Upper lobe of right lung (tissue), 1 donor: ENCODE results near the gene KIAA0753. TPM values are rescaled to one million over a fixed set of nuclear protein-coding genes. Genes with fewer than 3 reads are reported as not detected.

Experiments used
- ATAC-seq: fragments of 200-7000 bp; cut with Tn5 transposase; one replicate; pipeline ENCODE4 v1.9.1; 2020; ENCODE audit warnings: mild to moderate bottlenecking, moderate library complexity
- DNase-seq: peaks from one replicate; pipeline ENCODE4 v3.0.0-alpha.2; 2020
- H3K27ac ChIP-seq: fragments of 200-600 bp; one replicate; pipeline ENCODE4 v1.8.0; 2022
- H3K27me3 ChIP-seq: fragments of 200-600 bp; one replicate; pipeline ENCODE4 v1.8.0; 2022; ENCODE audit warnings: mild to moderate bottlenecking
- H3K36me3 ChIP-seq: fragments of 200-600 bp; one replicate; pipeline ENCODE4 v1.8.0; 2022
- H3K4me1 ChIP-seq: fragments of 200-600 bp; one replicate; pipeline ENCODE4 v1.8.0; 2022
- H3K4me3 ChIP-seq: fragments of 200-600 bp; one replicate; pipeline ENCODE4 v1.8.0; 2022; ENCODE audit warnings: mild to moderate bottlenecking
- H3K9me3 ChIP-seq: fragments of 200-600 bp; one replicate; pipeline ENCODE4 v1.8.0; 2022
- CTCF ChIP-seq: fragments of 200-600 bp; IDR thresholded peaks from one replicate; pipeline ENCODE4 v1.8.0; 2022; ENCODE audit warnings: antibody characterized with exemption
- intact Hi-C: fragments of 100-400 bp; cut with DNase I; formaldehyde crosslinking; loops from one replicate; pipeline ENCODE4 v1.11.0; 2022
- total RNA-seq: library from RNA; stranded (reverse); fragmentation: NEBNext Ultra II Directional; extraction: Animal tissue kit (Norgen Biotek cat#: 25700); gene quantifications from one replicate; pipeline ENCODE4 v1.2.1, GENCODE V29; 2021
- donor health status: DM: no; HTN: yes; CAD: no; lungs with severe emphysema.

The KIAA0753 gene
- total RNA-seq, 1 donor from 2014 or later = 18.3 TPM

DNA sequence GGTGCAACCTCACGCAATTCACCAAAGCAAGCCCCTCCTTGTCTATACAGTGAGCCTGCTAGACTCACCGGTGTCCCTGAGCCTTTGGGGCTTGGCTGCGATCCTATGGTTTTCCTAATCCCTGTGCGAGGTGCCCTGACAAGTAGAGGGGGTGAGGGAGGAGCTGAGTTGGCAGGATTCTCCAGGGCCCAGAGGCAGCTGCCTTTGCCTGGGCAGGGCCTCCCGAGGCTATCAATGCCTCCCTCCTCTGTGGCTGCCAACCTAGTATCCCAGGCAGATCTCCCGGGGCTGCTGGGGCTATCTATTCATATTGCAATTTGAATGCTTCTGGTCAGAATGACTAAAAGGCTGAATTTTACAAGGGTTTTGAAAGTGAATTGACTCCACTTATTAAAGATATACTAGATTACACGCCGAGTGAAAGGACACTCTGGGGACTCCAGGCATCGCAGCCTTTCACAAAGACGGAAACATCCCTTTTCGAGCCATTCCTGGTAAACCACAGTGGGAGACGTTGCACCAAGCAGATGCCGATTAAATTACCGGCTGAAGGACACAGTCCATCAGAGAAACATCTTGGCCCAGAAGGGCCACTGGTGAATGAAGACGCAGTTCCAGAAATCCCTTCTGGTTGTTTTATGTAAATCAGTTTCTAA lies 72.9 kb downstream of the KIAA0753 start:
- DNase-seq = peak; percentile 77
- ATAC-seq = peak; percentile 88
- no peaks in the 10 kb centered on the region for H3K27me3 ChIP-seq
- H3K36me3 ChIP-seq = no peaks in the 10 kb centered on the region
- H3K9me3 ChIP-seq = no peaks in the 10 kb centered on the region
- intact Hi-C loops = no loop called here
- no peak overlapping the region for H3K4me3 ChIP-seq
- H3K4me1 ChIP-seq = no peaks in the 10 kb centered on the region
- no peak for TF ChIP-seq CTCF
- H3K27ac ChIP-seq = peak overlapping the region; percentile 55

DNA sequence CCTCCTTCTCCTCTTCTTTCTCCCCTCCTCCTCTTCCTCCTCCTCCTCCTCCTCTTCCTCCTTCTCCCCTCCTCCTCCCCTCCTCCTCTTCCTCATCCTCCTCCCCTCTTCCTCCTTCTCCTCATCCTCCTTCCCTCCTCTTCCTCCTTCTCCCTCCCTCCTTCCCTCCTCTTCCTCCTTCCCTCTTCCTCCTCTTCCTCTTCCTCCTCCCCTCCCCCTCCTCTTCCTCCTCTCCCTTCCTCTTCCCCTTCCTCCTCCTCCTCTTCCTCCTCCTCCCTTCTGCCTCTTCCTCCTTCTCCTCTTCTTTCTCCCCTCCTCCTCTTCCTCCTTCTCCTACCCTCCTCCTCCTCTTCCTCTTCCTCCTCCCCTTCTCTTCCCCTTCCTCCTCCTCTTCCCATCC lies 79.1 kb downstream of the KIAA0753 start:
- no peak overlapping the region for H3K27ac ChIP-seq
- intact Hi-C loops = no loop called here
- H3K27me3 ChIP-seq = no peaks in the 10 kb centered on the region
- no peak for DNase-seq
- H3K36me3 ChIP-seq = no peaks in the 10 kb centered on the region
- peaks cover 14% of the 10 kb centered on the region for H3K4me1 ChIP-seq
- no peak overlapping the region for H3K4me3 ChIP-seq
- no peak for TF ChIP-seq CTCF
- H3K9me3 ChIP-seq = no peaks in the 10 kb centered on the region
- ATAC-seq = no peak

DNA sequence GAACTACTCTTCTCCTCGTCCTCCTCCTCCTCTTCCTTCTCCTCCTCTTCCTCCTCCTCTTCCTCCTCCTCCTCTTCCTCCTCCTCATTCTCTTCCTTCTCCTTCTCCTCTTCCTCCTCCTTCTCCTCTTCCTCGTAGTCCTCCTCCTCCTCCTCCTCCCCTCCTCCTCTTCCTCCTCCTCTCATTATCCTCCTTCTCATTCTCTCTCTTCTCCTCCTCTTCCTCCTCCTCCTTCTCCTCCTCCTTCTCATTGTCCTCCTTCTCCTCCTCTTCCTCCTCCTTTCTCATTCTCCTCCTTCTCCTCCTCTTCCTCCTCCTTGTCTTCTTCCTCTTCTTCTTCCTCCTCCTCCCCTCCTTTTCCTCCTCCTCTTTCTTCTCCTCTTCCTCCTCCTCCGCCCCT lies 80.0 kb downstream of the KIAA0753 start:
- no peak overlapping the region for H3K4me3 ChIP-seq
- peaks cover 19% of the 10 kb centered on the region for H3K4me1 ChIP-seq
- ATAC-seq (no peak), DNase-seq (no peak)
- no peak for TF ChIP-seq CTCF
- H3K27ac ChIP-seq = no peak overlapping the region
- H3K36me3 ChIP-seq = no peaks in the 10 kb centered on the region
- intact Hi-C loops = no loop called here
- no peaks in the 10 kb centered on the region for H3K9me3 ChIP-seq
- peaks cover 2% of the 10 kb centered on the region for H3K27me3 ChIP-seq

DNA sequence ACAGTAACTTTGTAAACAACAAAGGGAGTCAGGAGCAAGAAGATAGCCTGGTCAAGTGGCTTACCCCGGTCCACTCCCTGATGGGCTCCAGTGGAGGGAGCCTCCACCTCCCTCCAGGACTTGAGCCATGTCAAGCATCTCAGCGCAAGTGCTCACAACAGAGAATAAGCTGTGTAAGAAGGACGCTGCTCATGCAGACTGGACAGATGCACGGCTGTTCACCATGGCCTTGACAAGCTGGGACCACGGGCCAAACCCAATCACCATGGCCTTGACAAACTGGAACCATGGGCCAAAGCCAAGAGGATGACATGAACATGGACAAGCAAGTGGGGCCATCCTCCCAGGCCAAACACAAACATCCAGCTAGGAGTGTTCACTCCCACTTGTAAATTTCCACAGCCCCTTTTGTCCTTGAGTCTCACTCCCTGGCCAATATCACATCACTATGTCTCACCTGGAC lies 80.7 kb downstream of the KIAA0753 start:
- Histone ChIP-seq H3K9me3 (no peaks in the 10 kb centered on the region), H3K27me3 (peaks cover 8% of the 10 kb centered on the region), H3K4me1 (peaks cover 23% of the 10 kb centered on the region), H3K36me3 (no peaks in the 10 kb centered on the region), H3K4me3 (no peak overlapping the region), H3K27ac (no peak overlapping the region)
- TF ChIP-seq CTCF = no peak
- ATAC-seq = no peak
- DNase-seq = peak; percentile 9
- intact Hi-C loops = no loop called here

- H3K27me3 ChIP-seq = peaks cover 9% of the 10 kb centered on the region
- DNase-seq (peak; percentile 40), ATAC-seq (no peak)
- H3K9me3 ChIP-seq = no peaks in the 10 kb centered on the region
- H3K4me1 ChIP-seq = peaks cover 23% of the 10 kb centered on the region
- peak; percentile 12 for TF ChIP-seq CTCF
- H3K27ac ChIP-seq = no peak overlapping the region
- H3K4me3 ChIP-seq = no peak overlapping the region
- no peaks in the 10 kb centered on the region for H3K36me3 ChIP-seq
- intact Hi-C loops = no loop called here
These were observed 81.4 kb downstream of the KIAA0753 start for GRCh38 chr17:6558932-6559752.
